Endothelial cell of coronary artery (primary cell): Measurements from ENCODE around the gene UPK3B. TPM values are rescaled to one million over a fixed set of nuclear protein-coding genes. Genes with fewer than 3 reads are reported as not detected.

Experiments
- total RNA-seq: library from RNA; depleted of rRNA; stranded (reverse); fragments of >200 nt; gene quantifications from 2 replicates; pipeline ENCODE4 v1.2.3, GENCODE V29; 2014

UPK3B gene
- total RNA-seq: 0.27 TPM in 1 of 2 replicates, not detected in the other

DNA sequence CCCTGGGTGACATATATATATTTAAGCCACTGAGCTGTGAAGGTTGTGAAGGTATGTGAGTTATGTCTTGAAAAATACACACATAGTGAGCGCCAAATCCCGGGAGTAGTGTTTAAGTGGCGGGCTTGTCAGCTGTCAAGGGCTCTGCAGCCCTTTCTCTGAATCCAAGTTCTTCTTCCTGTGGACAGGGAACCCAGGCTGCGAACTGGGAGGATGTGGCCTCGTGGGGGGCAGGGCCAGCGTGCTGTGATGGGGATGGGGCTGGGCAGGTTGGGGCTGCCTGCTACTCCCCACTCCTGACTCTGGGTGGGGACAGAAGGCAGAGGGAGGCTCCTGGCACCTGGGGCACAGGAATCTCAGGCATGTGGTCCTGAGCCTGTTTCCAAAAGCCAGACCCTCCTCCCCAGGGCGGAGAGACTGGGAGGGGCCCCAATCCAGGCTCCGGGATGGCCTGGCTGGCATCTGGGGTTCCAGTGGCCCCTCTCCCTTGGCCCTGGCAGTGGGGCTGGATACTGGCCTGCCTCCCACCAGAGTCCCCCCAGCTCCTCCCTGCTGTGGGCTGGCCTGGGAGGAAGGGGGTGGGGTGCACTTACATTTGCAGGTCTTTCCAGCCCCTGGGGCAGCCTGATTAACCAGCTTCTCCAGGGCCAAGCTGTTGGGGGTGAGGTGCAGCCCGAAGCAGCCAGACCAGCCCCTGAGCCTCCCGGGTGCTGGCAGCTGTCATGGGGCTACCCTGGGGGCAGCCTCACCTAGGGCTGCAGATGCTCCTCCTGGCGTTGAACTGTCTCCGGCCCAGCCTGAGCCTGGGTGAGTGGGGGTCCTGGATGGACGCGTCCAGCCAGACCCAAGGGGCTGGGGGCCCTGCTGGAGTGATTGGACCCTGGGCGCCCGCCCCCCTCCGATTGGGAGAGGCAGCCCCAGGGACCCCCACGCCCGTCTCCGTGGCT, at the start of gene UPK3B:
UPK3B (plus strand) TSS at position 622 of the 947 bp plus-strand sequence; CDS start at position 723, 101 bp downstream.

DNA sequence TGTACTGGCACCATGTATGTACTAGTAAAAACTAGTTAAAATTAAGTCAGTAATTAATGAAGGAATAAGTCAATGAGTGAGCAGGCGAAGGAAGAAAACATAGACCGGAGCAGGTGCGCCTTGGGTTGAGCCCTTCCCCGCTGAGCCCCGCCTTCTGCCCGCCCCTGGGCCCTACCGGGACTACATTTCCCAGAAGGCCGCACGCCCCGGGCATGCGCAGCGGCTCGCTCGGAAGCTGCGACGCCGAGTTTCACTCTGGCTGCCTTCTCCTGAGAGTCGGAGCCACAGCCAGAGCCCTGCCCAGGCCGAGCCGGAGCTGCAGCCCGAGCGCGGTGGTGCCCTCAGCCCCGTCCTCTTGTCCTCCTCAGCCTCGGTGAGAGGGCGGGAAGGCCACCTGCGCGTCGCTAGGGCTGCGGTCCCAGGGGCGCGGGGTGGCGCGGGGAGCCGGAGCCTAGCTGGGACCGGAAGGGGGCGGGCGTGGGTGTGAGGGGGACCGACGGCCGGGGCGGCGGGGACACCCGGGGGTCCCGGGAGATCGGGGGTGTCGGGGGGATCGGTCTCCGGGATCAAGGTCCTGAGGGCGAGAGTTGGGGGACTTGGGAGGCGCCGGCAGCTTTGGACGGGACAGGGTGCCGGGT, 48.8 kb upstream of the UPK3B start, which contains the start of gene DTX2:
DTX2 (plus strand) TSS at position 246 of the 638 bp plus-strand sequence. CDS start 18,801 bp downstream, outside the sequence.

DNA sequence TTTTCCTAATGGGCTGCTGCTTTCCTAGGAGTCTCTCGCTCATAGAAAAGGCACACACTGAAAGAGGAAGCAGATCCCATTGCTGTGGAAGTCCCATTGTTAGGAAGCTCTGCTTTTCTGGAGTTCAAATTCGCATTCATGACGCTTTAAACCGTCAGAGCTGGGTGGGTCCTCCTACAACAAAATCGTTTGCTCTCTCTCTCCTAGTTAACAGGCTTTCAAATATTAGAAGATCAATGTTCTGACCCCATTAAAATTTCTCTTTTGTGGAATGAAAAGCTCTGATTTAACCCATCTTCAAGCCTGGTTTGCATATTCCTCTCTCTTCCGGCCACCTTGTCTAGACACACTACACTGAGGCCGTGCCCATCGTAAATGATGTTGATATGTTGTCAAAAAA, 32.8 kb downstream of the UPK3B start, which contains the start of gene SPDYE16:
SPDYE16 (minus strand) TSS at position 101 of the 400 bp plus-strand sequence. CDS start 1,838 bp downstream, outside the sequence.

Other genes starting within 250 kb of the UPK3B start
- gene HSPB1, start 207.9 kb upstream of the UPK3B start, total RNA-seq: 54.2 and 87.1 TPM in 2 replicates
- 111 and 133 TPM in 2 replicates for gene YWHAG, start 151.6 kb upstream of the UPK3B start, total RNA-seq
- 0.36 and 0.47 TPM in 2 replicates for gene SSC4D, start 100.9 kb upstream of the UPK3B start, total RNA-seq
- 1.1 and 2.7 TPM in 2 replicates for gene ZP3, start 85.6 kb upstream of the UPK3B start, total RNA-seq
- gene DTX2, start 48.8 kb upstream of the UPK3B start, total RNA-seq: 2.8 and 4.9 TPM in 2 replicates
- gene SPDYE16, start 32.7 kb downstream of the UPK3B start, total RNA-seq: not detected in 2 replicates
- gene POMZP3, start 116.7 kb downstream of the UPK3B start, total RNA-seq: 3.2 and 3.7 TPM in 2 replicates